ENCODE results near the gene RBM12. TPM values are rescaled to one million over a fixed set of nuclear protein-coding genes. Genes with fewer than 3 reads are reported as not detected.

The RBM12 gene
- total RNA-seq, 4 donors from 2014 or later: 24.7 to 33.8 (median 29.3) TPM

- Histone ChIP-seq H3K27me3 (no peaks in the 10 kb centered on the region), H3K9me3 (no peaks in the 10 kb centered on the region), H3K36me3 (peaks cover 0 to 45% (median 19%) of the 10 kb centered on the region in 4 donors), H3K4me1 (no peaks in the 10 kb centered on the region), H3K4me3 (no peak overlapping the region), H3K27ac (no peak overlapping the region)
- no peak for TF ChIP-seq POLR2AphosphoS5 (IDR thresholded peaks at IDR 0.05)
- no peak for TF ChIP-seq POLR2A (IDR thresholded peaks at IDR 0.05)
- TF ChIP-seq, protein P1, sequence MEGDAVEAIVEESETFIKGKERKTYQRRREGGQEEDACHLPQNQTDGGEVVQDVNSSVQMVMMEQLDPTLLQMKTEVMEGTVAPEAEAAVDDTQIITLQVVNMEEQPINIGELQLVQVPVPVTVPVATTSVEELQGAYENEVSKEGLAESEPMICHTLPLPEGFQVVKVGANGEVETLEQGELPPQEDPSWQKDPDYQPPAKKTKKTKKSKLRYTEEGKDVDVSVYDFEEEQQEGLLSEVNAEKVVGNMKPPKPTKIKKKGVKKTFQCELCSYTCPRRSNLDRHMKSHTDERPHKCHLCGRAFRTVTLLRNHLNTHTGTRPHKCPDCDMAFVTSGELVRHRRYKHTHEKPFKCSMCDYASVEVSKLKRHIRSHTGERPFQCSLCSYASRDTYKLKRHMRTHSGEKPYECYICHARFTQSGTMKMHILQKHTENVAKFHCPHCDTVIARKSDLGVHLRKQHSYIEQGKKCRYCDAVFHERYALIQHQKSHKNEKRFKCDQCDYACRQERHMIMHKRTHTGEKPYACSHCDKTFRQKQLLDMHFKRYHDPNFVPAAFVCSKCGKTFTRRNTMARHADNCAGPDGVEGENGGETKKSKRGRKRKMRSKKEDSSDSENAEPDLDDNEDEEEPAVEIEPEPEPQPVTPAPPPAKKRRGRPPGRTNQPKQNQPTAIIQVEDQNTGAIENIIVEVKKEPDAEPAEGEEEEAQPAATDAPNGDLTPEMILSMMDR (IDR thresholded peaks at IDR 0.05): no peak
- TF ChIP-seq EP300 (IDR thresholded peaks at IDR 0.05; ENCODE audit: low read depth): no peak
- in situ Hi-C loops (cut with MboI; ENCODE audit: low pct_ligation_motif_present in 1 of 4, low pct_unique_long_range_greater_than_20kb in 1 of 4, low sequenced_read_pairs in 3 of 4) (no loop called here), intact Hi-C loops (cut with DNase I; ENCODE audit: low total_unique reads) (no loop called here)
- WGBS, 2 donors (ENCODE audit: low coverage in 1 of 2): 80 to 94% methylated on average over 1 to 4 of the region's 4 CpGs
- DNase-seq: no peak
These were observed 9.2 kb upstream of the RBM12 start for GRCh38 chr20:35673884-35674283.

- TF ChIP-seq, protein P1 (IDR thresholded peaks at IDR 0.05): no peak
- TF ChIP-seq EP300 (IDR thresholded peaks at IDR 0.05; ENCODE audit: low read depth) (no peak), POLR2AphosphoS5 (IDR thresholded peaks at IDR 0.05) (no peak), POLR2A (IDR thresholded peaks at IDR 0.05) (no peak)
These were observed 5.0 kb upstream of the RBM12 start for GRCh38 chr20:35669681-35670080.

DNA sequence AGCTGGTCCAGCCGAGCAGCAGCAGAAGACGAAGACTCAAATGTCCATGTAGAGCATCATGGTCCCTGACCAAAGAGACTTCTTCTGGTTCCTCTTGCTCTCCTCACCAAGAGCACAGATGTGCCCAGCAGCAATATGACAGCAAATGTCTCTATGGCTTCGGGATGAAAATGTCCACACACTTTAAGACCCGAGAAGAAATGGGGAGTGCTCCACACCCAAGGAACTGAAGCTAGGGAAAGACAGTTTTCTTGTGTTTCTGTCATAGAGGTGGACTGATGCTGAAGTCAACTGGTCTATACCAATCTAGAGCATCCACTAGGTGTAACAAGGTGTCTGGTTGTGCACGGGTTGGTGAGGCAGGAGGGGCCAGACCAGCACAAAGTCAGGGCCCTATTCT is 4.5 kb upstream of the RBM12 start:
- in situ Hi-C loops (cut with MboI; ENCODE audit: low pct_ligation_motif_present in 1 of 4, low pct_unique_long_range_greater_than_20kb in 1 of 4, low sequenced_read_pairs in 3 of 4) (no loop called here), intact Hi-C loops (cut with DNase I; ENCODE audit: low total_unique reads) (no loop called here)
- H3K36me3 ChIP-seq: peaks cover 0 to 45% (median 14%) of the 10 kb centered on the region in 4 donors
- H3K4me1 ChIP-seq: no peaks in the 10 kb centered on the region
- TF ChIP-seq POLR2AphosphoS5 (IDR thresholded peaks at IDR 0.05) (no peak), POLR2A (IDR thresholded peaks at IDR 0.05) (no peak)
- WGBS, 2 donors (ENCODE audit: low coverage in 1 of 2): 94% methylated on average over 5 of the region's 5 CpGs; no CpG with 5 or more reads in 1 of the 2 donors
- H3K27ac ChIP-seq: no peak overlapping the region
- DNase-seq: no peak
- H3K27me3 ChIP-seq: no peaks in the 10 kb centered on the region
- no peak overlapping the region for H3K4me3 ChIP-seq
- H3K9me3 ChIP-seq: no peaks in the 10 kb centered on the region

More at GRCh38 chr20:35669681-35670080, 5.0 kb upstream of the RBM12 start:
- H3K27me3 ChIP-seq: no peaks in the 10 kb centered on the region
- H3K27ac ChIP-seq: no peak overlapping the region
- no peaks in the 10 kb centered on the region for H3K4me1 ChIP-seq
- H3K9me3 ChIP-seq: no peaks in the 10 kb centered on the region
- peaks cover 0 to 48% (median 17%) of the 10 kb centered on the region in 4 donors for H3K36me3 ChIP-seq
- WGBS, 2 donors (ENCODE audit: low coverage in 1 of 2): 80% methylated on average over 1 of the region's 1 CpG; no CpG with 5 or more reads in 1 of the 2 donors
- intact Hi-C loops (cut with DNase I; ENCODE audit: low total_unique reads) (no loop called here), in situ Hi-C loops (cut with MboI; ENCODE audit: low pct_ligation_motif_present in 1 of 4, low pct_unique_long_range_greater_than_20kb in 1 of 4, low sequenced_read_pairs in 3 of 4) (no loop called here)
- DNase-seq: no peak
- H3K4me3 ChIP-seq: no peak overlapping the region

GRCh38 chr20:35665949-35666288 is 1.2 kb upstream of the RBM12 start:
- intact Hi-C loops (cut with DNase I; ENCODE audit: low total_unique reads) (loop anchor here (2.0 kb wide), 1 partner anchor 49 kb away; no protein-coding TSS in a partner anchor), in situ Hi-C loops (cut with MboI; ENCODE audit: low pct_ligation_motif_present in 1 of 4, low pct_unique_long_range_greater_than_20kb in 1 of 4, low sequenced_read_pairs in 3 of 4) (no loop called here)
- H3K36me3 ChIP-seq: peaks cover 0 to 20% (median 3%) of the 10 kb centered on the region in 4 donors
- no peak overlapping the region for H3K4me3 ChIP-seq
- H3K4me1 ChIP-seq: peaks cover 7 to 29% (median 28%) of the 10 kb centered on the region in 4 donors
- no peaks in the 10 kb centered on the region for H3K27me3 ChIP-seq
- no peak overlapping the region for H3K27ac ChIP-seq
- DNase-seq: no peak
- no peaks in the 10 kb centered on the region for H3K9me3 ChIP-seq
- no peak for TF ChIP-seq POLR2AphosphoS5 (IDR thresholded peaks at IDR 0.05)
- no peak for TF ChIP-seq POLR2A (IDR thresholded peaks at IDR 0.05)
- TF ChIP-seq EP300 (IDR thresholded peaks at IDR 0.05; ENCODE audit: low read depth): no peak
- TF ChIP-seq, protein P1 (IDR thresholded peaks at IDR 0.05): no peak
- WGBS, 2 donors (ENCODE audit: low coverage in 1 of 2): 97 to 98% methylated on average over 9 to 17 of the region's 17 CpGs

Data from transverse colon (tissue), 4 donors.